MCF 10A (cell line): Measurements from ENCODE around the gene GPR68. TPM values are rescaled to one million over a fixed set of nuclear protein-coding genes. Genes with fewer than 3 reads are reported as not detected.

Experiments
- BruUV-seq: library from RNA; stranded (reverse); fragments of 400-500 nt; replicated peaks from 2 replicates; lab custom pipeline; 2021; lab: Mats Ljungman, UMichigan
- CTCF ChIA-PET: fragments of 300-600 bp; sonication (Branson Sonifier 250); formaldehyde crosslinking; extraction: SDS; loops from one replicate; lab custom pipeline; 2021; ENCODE audit warnings: antibody characterized with exemption, inconsistent platforms; lab: Yijun Ruan, JAX
- POLR2A ChIA-PET: fragments of 300-600, 350-650 bp; sonication (Branson Sonifier 250); formaldehyde crosslinking; extraction: SDS; loops from one replicate; lab custom pipeline; 2020; ENCODE audit warnings: antibody characterized with exemption, inconsistent platforms; lab: Yijun Ruan, JAX
- DNase-seq: peaks from one replicate; pipeline ENCODE4 v3.0.0-alpha.2; 2018; ENCODE audit not compliant: unreplicated experiment
- H3K27ac Mint-ChIP-seq: one replicate; pipeline ENCODE4 v1.8.0; 2022; ENCODE audit warnings: mild to moderate bottlenecking, low read depth, mixed read lengths; ENCODE audit not compliant: unreplicated experiment
- H3K27me3 Mint-ChIP-seq: one replicate; pipeline ENCODE4 v1.8.0; 2022; ENCODE audit warnings: mixed read lengths; ENCODE audit not compliant: insufficient read depth, unreplicated experiment
- H3K36me3 Mint-ChIP-seq: one replicate; pipeline ENCODE4 v1.8.0; 2022; ENCODE audit warnings: mild to moderate bottlenecking, moderate library complexity, mixed read lengths; ENCODE audit not compliant: insufficient read depth, unreplicated experiment
- H3K4me1 Mint-ChIP-seq: one replicate; pipeline ENCODE4 v1.8.0; 2022; ENCODE audit warnings: mixed read lengths; ENCODE audit not compliant: insufficient read depth, unreplicated experiment
- H3K4me3 Mint-ChIP-seq: one replicate; pipeline ENCODE4 v1.8.0; 2022; ENCODE audit warnings: mild to moderate bottlenecking, moderate library complexity, mixed read lengths; ENCODE audit not compliant: unreplicated experiment
- H3K9me3 Mint-ChIP-seq: one replicate; pipeline ENCODE4 v1.8.0; 2022; ENCODE audit warnings: mixed read lengths; ENCODE audit not compliant: unreplicated experiment
- intact Hi-C: fragments of 100-400 bp; cut with micrococcal nuclease; formaldehyde crosslinking; loops from 2 replicates; pipeline ENCODE4 v1.14.1; 2022
- total RNA-seq: library from RNA; stranded (reverse); gene quantifications from 2 replicates; pipeline ENCODE4 v1.2.3, GENCODE V29; 2022
- TF ChIP-seq, protein P1 (sequence below): fragments of 200-600 bp; IDR thresholded peaks from one replicate; pipeline ENCODE4 v1.8.0; 2022; ENCODE audit warnings: antibody characterized with exemption, mild to moderate bottlenecking; ENCODE audit not compliant: unreplicated experiment

GPR68 gene
- total RNA-seq, 1 experiment from 2014 or later = 0.14 TPM

- H3K36me3 Mint-ChIP-seq = no peaks in the 10 kb centered on the region
- H3K4me3 Mint-ChIP-seq = no peak overlapping the region
- CTCF ChIA-PET = interaction anchor here (1.0 kb wide), 1 partner anchor 88 kb away, joined by 3 read pairs; no protein-coding TSS in a partner anchor
- peak; percentile 45 for DNase-seq
- intact Hi-C loops = no loop called here
- POLR2A ChIA-PET = no interaction called here
- peaks cover 10% of the 10 kb centered on the region for H3K4me1 Mint-ChIP-seq
- BruUV-seq = no TSS peak
- TF ChIP-seq, protein P1, sequence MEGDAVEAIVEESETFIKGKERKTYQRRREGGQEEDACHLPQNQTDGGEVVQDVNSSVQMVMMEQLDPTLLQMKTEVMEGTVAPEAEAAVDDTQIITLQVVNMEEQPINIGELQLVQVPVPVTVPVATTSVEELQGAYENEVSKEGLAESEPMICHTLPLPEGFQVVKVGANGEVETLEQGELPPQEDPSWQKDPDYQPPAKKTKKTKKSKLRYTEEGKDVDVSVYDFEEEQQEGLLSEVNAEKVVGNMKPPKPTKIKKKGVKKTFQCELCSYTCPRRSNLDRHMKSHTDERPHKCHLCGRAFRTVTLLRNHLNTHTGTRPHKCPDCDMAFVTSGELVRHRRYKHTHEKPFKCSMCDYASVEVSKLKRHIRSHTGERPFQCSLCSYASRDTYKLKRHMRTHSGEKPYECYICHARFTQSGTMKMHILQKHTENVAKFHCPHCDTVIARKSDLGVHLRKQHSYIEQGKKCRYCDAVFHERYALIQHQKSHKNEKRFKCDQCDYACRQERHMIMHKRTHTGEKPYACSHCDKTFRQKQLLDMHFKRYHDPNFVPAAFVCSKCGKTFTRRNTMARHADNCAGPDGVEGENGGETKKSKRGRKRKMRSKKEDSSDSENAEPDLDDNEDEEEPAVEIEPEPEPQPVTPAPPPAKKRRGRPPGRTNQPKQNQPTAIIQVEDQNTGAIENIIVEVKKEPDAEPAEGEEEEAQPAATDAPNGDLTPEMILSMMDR = no peak
- no peaks in the 10 kb centered on the region for H3K9me3 Mint-ChIP-seq
- no peaks in the 10 kb centered on the region for H3K27me3 Mint-ChIP-seq
- H3K27ac Mint-ChIP-seq = no peak overlapping the region
Observed at GRCh38 chr14:91265404-91265803, 20.9 kb upstream of the GPR68 start.

DNA sequence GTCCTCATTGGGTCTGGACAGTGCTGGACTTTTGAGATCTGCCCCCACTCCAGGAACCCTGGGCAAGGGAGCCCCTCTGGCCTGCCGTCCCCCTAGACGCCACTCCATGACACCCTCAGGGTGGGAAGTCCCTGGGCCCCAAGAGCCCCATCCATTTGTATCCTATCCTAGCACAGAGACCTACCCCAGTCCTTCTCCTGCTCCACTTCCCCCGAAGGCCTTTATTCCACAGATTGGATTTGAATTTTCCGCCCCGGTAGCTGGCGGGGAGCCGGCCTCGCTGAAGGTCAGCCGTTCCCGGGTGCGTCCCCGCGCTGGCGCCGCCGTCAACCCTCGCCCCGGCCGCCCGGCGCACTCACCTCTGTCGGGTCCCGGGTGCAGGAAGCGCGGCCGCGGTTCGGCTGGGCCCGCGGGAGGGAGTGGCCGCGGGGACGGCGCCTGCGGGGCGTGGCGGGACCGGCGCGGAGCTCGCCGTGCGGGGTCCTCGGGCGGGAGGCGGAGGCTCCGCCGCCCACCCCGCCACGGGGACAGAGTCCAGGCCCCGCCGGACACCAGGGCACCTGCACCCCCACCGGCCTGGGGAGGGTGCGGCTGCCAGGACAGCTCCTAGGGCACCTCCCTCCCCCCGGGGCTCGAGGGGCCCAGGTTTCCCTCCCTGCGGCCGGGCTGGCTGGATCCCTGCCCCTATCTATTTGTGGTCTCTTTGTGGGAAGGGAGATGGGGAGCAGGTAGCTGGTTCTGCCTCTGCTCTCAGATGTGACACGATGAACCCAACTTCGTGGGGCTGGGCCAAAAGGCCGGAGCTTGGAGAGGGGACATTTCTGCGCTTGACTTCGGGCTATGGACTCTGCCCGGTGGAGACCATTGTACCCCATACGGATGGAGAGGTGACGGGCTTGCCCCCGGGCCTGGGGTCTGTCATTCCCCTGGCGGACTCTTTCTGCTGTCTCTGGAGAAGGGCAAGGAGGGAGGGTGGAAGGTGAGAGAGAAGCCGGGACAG lies 19.9 kb upstream of the GPR68 start:
- POLR2A ChIA-PET = interaction anchor here (0.9 to 1.2 kb wide), 3 partner anchors 21 to 107 kb away, joined by 3 read pairs; no protein-coding TSS in a partner anchor
- Mint-ChIP-seq H3K4me3 (no peak overlapping the region), H3K27ac (no peak overlapping the region), H3K4me1 (peaks cover 10% of the 10 kb centered on the region), H3K9me3 (no peaks in the 10 kb centered on the region), H3K27me3 (no peaks in the 10 kb centered on the region), H3K36me3 (no peaks in the 10 kb centered on the region)
- CTCF ChIA-PET = interaction anchor here (0.6 to 1.2 kb wide), 5 partner anchors 41 to 478 kb away, joined by 3 to 4 read pairs (median 3); no protein-coding TSS in a partner anchor
- intact Hi-C loops = no loop called here
- BruUV-seq = no TSS peak
- DNase-seq = no peak
- TF ChIP-seq, protein P1 = no peak

DNA sequence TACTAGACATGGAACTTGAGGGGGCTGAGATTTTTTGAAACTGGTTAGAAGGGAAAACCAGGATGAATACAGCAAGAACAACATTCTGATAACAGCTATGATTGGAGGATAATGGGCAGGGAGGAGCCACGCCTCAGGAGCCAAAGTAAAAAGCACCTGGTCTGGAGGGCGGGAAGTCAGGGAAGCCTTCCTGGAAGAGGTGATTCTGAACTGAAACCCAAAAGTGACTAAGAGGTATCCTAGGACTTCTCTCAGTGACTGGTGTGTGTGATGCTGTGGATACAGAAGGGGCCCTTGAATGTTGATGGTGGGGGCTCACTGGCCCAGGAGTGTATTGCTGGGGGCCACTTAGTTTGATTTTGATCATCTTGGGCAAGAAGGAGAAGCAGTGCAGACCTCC lies 18.8 kb upstream of the GPR68 start:
- ChIA-PET CTCF (interaction anchor here (1.5 kb wide), 1 partner anchor 360 kb away, joined by 3 read pairs; no protein-coding TSS in a partner anchor), POLR2A (interaction anchor here (0.9 to 1.2 kb wide), 2 partner anchors 14 to 20 kb away, joined by 3 read pairs; no protein-coding TSS in a partner anchor)
- Mint-ChIP-seq H3K27me3 (no peaks in the 10 kb centered on the region), H3K9me3 (no peaks in the 10 kb centered on the region), H3K4me3 (no peak overlapping the region), H3K4me1 (peaks cover 16% of the 10 kb centered on the region), H3K36me3 (no peaks in the 10 kb centered on the region), H3K27ac (no peak overlapping the region)
- intact Hi-C loops = no loop called here
- DNase-seq = no peak
- TF ChIP-seq, protein P1 = no peak
- BruUV-seq = no TSS peak

GRCh38 chr14:91261986-91262549 lies 17.6 kb upstream of the GPR68 start:
- TF ChIP-seq, protein P1 = no peak
- no peaks in the 10 kb centered on the region for H3K9me3 Mint-ChIP-seq
- ChIA-PET CTCF (interaction anchor here (1.5 kb wide), 1 partner anchor 359 kb away, joined by 3 read pairs; no protein-coding TSS in a partner anchor), POLR2A (no interaction called here)
- H3K27me3 Mint-ChIP-seq = no peaks in the 10 kb centered on the region
- DNase-seq = no peak
- H3K27ac Mint-ChIP-seq = no peak overlapping the region
- H3K4me3 Mint-ChIP-seq = no peak overlapping the region
- peaks cover 28% of the 10 kb centered on the region for H3K4me1 Mint-ChIP-seq
- no peaks in the 10 kb centered on the region for H3K36me3 Mint-ChIP-seq
- no TSS peak for BruUV-seq
- intact Hi-C loops = no loop called here
